ENCODE measurements around the gene PSAT1.

GRCh38 chr9:78366827-78367226, 69.9 kb downstream of the PSAT1 start:
- TF ChIP-seq, protein P1, sequence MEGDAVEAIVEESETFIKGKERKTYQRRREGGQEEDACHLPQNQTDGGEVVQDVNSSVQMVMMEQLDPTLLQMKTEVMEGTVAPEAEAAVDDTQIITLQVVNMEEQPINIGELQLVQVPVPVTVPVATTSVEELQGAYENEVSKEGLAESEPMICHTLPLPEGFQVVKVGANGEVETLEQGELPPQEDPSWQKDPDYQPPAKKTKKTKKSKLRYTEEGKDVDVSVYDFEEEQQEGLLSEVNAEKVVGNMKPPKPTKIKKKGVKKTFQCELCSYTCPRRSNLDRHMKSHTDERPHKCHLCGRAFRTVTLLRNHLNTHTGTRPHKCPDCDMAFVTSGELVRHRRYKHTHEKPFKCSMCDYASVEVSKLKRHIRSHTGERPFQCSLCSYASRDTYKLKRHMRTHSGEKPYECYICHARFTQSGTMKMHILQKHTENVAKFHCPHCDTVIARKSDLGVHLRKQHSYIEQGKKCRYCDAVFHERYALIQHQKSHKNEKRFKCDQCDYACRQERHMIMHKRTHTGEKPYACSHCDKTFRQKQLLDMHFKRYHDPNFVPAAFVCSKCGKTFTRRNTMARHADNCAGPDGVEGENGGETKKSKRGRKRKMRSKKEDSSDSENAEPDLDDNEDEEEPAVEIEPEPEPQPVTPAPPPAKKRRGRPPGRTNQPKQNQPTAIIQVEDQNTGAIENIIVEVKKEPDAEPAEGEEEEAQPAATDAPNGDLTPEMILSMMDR (IDR thresholded peaks at IDR 0.05): no peak
- TF ChIP-seq POLR2A (IDR thresholded peaks at IDR 0.05): no peak

Data from vagina (tissue), 2 donors.